Osteoblast (primary cell): Measurements from ENCODE around the gene PDE4DIP. TPM values are rescaled to one million over a fixed set of nuclear protein-coding genes. Genes with fewer than 3 reads are reported as not detected.
"Not testable (repeated sequence)": the region's sequence is repeated elsewhere in the genome, so short reads cannot be mapped to it uniquely, and the experiment has no call there.

ENCODE experiments used
- DNase-seq: peaks from one replicate; pipeline ENCODE4 v3.0.0; 2011; ENCODE audit warnings: low spot score, mixed read lengths; ENCODE audit not compliant: insufficient read length; ENCODE audit errors: missing footprints
- H2AFZ ChIP-seq: 2 replicates; pipeline ENCODE4 v1.6.0; 2011; ENCODE audit warnings: mild to moderate bottlenecking, low read length
- H3K27ac ChIP-seq: 2 replicates; pipeline ENCODE4 v1.5.1; 2011; ENCODE audit warnings: mild to moderate bottlenecking, low read depth, low read length, moderate library complexity
- H3K27me3 ChIP-seq: 2 replicates; pipeline ENCODE4 v1.6.0; 2012; ENCODE audit warnings: mild to moderate bottlenecking, control low read depth, inconsistent platforms, low read length, moderate library complexity; ENCODE audit not compliant: insufficient read depth
- H3K36me3 ChIP-seq: 2 replicates; pipeline ENCODE4 v1.5.1; 2011; ENCODE audit warnings: mild to moderate bottlenecking, low read length, control low read depth, moderate library complexity; ENCODE audit not compliant: insufficient read depth
- H3K4me1 ChIP-seq: 2 replicates; pipeline ENCODE4 v1.5.1; 2011; ENCODE audit warnings: mild to moderate bottlenecking, low read length, control low read depth, moderate library complexity; ENCODE audit not compliant: insufficient read depth
- H3K4me2 ChIP-seq: 2 replicates; pipeline ENCODE4 v1.6.0; 2011; ENCODE audit warnings: mild to moderate bottlenecking, low read length; ENCODE audit not compliant: insufficient read depth
- H3K4me3 ChIP-seq: fragments of 200-600 bp; sonication (generic); 3 replicates; pipeline ENCODE4 v1.5.1; 2012; ENCODE audit warnings: mild to moderate bottlenecking, low read length, inconsistent platforms; ENCODE audit not compliant: insufficient read depth
- H3K79me2 ChIP-seq: 2 replicates; pipeline ENCODE4 v1.6.0; 2012; ENCODE audit warnings: mild to moderate bottlenecking, low read length, control low read depth, inconsistent platforms; ENCODE audit not compliant: insufficient read depth
- H3K9me3 ChIP-seq: 2 replicates; pipeline ENCODE4 v1.5.1; 2011; ENCODE audit warnings: low read depth, low read length, control low read depth
- H4K20me1 ChIP-seq: 2 replicates; pipeline ENCODE4 v1.6.0; 2012; ENCODE audit warnings: mild to moderate bottlenecking, low read length, control low read depth; ENCODE audit not compliant: insufficient read depth
- total RNA-seq: library from RNA; depleted of rRNA; stranded (reverse); fragments of >200 nt; gene quantifications from 2 replicates; pipeline ENCODE4 v1.2.3, GENCODE V29; 2012

The PDE4DIP gene
- total RNA-seq, 1 donor, result 203 TPM

- not testable (repeated sequence) for H3K4me2 ChIP-seq, H3K27me3 ChIP-seq, H3K9me3 ChIP-seq, H2AFZ ChIP-seq, H3K36me3 ChIP-seq, H3K79me2 ChIP-seq, H4K20me1 ChIP-seq, DNase-seq, H3K4me1 ChIP-seq, H3K27ac ChIP-seq, H3K4me3 ChIP-seq
Observed at GRCh38 chr1:148885219-148885618, 41.0 kb downstream of the PDE4DIP start.

- not testable (repeated sequence) for H3K4me2 ChIP-seq, H3K4me3 ChIP-seq, DNase-seq, H3K27me3 ChIP-seq, H3K9me3 ChIP-seq, H2AFZ ChIP-seq, H3K27ac ChIP-seq, H4K20me1 ChIP-seq, H3K4me1 ChIP-seq, H3K36me3 ChIP-seq, H3K79me2 ChIP-seq
Observed at GRCh38 chr1:148886293-148886692, 42.1 kb downstream of the PDE4DIP start.

DNA sequence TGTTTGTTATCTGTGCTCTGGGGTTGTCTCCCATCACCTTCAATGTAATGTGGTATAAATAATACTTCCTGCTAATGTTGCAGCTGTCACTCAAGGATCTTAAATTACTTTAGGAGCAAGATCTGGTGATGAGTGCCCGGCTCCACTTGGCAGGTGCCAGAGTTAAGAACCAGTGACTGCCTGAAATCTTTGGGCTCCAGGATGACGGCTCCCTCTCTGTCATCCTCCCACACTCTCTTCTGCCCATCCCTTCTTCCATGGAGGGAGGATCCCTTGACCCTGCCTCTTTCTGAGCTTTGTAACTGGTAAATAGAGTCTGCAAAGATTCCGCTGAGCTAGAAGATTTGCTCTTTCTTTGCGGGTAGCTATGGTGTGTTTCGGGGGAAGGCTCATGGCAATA lies 44.4 kb downstream of the PDE4DIP start:
- not testable (repeated sequence) for H3K36me3 ChIP-seq

GRCh38 chr1:148889267-148890074 lies 45.2 kb downstream of the PDE4DIP start:
- DNase-seq, H3K4me1 ChIP-seq, H3K27me3 ChIP-seq: not testable (repeated sequence)

More for the DNA sequence above, 44.4 kb downstream of the PDE4DIP start:
- H3K27ac ChIP-seq, H2AFZ ChIP-seq, H3K27me3 ChIP-seq, DNase-seq, H4K20me1 ChIP-seq, H3K4me1 ChIP-seq, H3K9me3 ChIP-seq, H3K4me3 ChIP-seq, H3K79me2 ChIP-seq, H3K4me2 ChIP-seq: not testable (repeated sequence)

GRCh38 chr1:148890075-148890568 lies 45.9 kb downstream of the PDE4DIP start:
- H3K4me2 ChIP-seq, H3K36me3 ChIP-seq, H3K4me1 ChIP-seq, DNase-seq, H3K4me3 ChIP-seq, H2AFZ ChIP-seq, H3K79me2 ChIP-seq, H3K27me3 ChIP-seq, H3K27ac ChIP-seq, H4K20me1 ChIP-seq, H3K9me3 ChIP-seq: not testable (repeated sequence)

More at GRCh38 chr1:148889267-148890074, 45.2 kb downstream of the PDE4DIP start:
- H4K20me1 ChIP-seq, H3K79me2 ChIP-seq, H3K27ac ChIP-seq, H3K4me3 ChIP-seq, H3K36me3 ChIP-seq, H2AFZ ChIP-seq, H3K9me3 ChIP-seq, H3K4me2 ChIP-seq: not testable (repeated sequence)

GRCh38 chr1:148894360-148895352 lies 50.4 kb downstream of the PDE4DIP start:
- H3K27me3 ChIP-seq, H3K27ac ChIP-seq, H3K4me2 ChIP-seq, H3K79me2 ChIP-seq, H3K9me3 ChIP-seq, H3K4me3 ChIP-seq, H4K20me1 ChIP-seq, H3K4me1 ChIP-seq, DNase-seq, H3K36me3 ChIP-seq, H2AFZ ChIP-seq: not testable (repeated sequence)

DNA sequence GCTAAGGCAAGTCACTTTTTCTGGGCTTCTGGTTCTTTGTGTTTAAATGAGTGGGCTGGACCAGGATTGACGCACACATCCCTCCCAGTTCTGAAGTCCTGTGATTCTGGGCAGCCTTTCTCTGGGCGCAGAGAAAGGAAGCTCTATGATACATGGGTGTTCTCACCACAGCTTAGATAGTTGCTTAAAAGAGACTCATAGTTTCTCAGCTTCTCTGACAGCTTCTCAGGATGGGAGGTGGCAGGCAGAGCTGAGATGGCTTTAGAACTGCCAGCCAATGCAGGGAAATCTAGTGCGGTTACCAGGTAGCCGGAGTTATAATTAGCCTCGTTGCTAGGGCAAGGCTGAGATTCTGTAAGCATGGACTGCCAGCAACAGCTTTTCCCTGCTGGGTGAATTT lies 55.8 kb downstream of the PDE4DIP start:
- not testable (repeated sequence) for H3K4me2 ChIP-seq, H3K4me3 ChIP-seq, H3K27me3 ChIP-seq, H3K27ac ChIP-seq, H2AFZ ChIP-seq, DNase-seq, H3K4me1 ChIP-seq, H3K79me2 ChIP-seq, H4K20me1 ChIP-seq, H3K36me3 ChIP-seq, H3K9me3 ChIP-seq

GRCh38 chr1:148900691-148901090 lies 56.5 kb downstream of the PDE4DIP start:
- H3K27me3 ChIP-seq, H3K9me3 ChIP-seq, H2AFZ ChIP-seq, H3K4me2 ChIP-seq, H3K79me2 ChIP-seq, H3K27ac ChIP-seq, H3K4me3 ChIP-seq, DNase-seq, H4K20me1 ChIP-seq, H3K4me1 ChIP-seq, H3K36me3 ChIP-seq: not testable (repeated sequence)
